Cardiac muscle cell (in vitro differentiated cells and primary cell): ENCODE data around the gene SSR3. TPM values are rescaled to one million over a fixed set of nuclear protein-coding genes. Genes with fewer than 3 reads are reported as not detected.
A peak's percentile ranks its signal among the peaks of the same experiment; 100 is the strongest.

Experiments
- DNase-seq, 2 donors: peaks; one replicate each; pipeline versions ENCODE4 v3.0.0 to v3.0.0-alpha.2; 2010 to 2017; ENCODE audit warnings: low read depth in 1 of 2, low spot score in 1 of 2
- H3K27ac ChIP-seq: fragments of 200-600 bp; sonication (generic); 2 replicates; pipeline ENCODE4 v1.5.1; 2016
- H3K27me3 ChIP-seq: fragments of 200-600 bp; sonication (generic); 2 replicates; pipeline ENCODE4 v1.6.0; 2016; ENCODE audit warnings: control low read depth
- H3K36me3 ChIP-seq: fragments of 200-600 bp; sonication (generic); 2 replicates; pipeline ENCODE4 v1.5.1; 2016; ENCODE audit warnings: control low read depth
- H3K4me1 ChIP-seq: fragments of 200-600 bp; sonication (generic); 2 replicates; pipeline ENCODE4 v1.8.1; 2017; ENCODE audit warnings: low read depth, mild to moderate bottlenecking, mixed run types
- H3K4me3 ChIP-seq: fragments of 200-600 bp; sonication (generic); 2 replicates; pipeline ENCODE4 v1.5.1; 2016; ENCODE audit warnings: mild to moderate bottlenecking
- H3K9me3 ChIP-seq: fragments of 200-600 bp; sonication (generic); 2 replicates; pipeline ENCODE4 v1.5.1; 2017; ENCODE audit warnings: low read depth, mild to moderate bottlenecking, control low read depth
- polyA plus RNA-seq: library from polyadenylated mRNA; unstranded; fragments of >200 nt; fragmentation: Nextera tagmentation; extraction: Ambion mirVana; gene quantifications from 2 replicates; pipeline ENCODE4 v1.2.1, GENCODE V29; 2016
- total RNA-seq: library from RNA; depleted of rRNA; stranded (reverse); fragments of >200 nt; gene quantifications from 2 replicates; pipeline ENCODE4 v1.2.3, GENCODE V29; 2016
- TF ChIP-seq, protein P1 (sequence below): IDR thresholded peaks from 2 replicates; pipeline ENCODE4 v1.5.1; 2012; ENCODE audit warnings: low read depth, mild to moderate bottlenecking, low read length

The SSR3 gene
- total and polyA plus RNA-seq, 2 experiments from 2014 or later: 143 to 202 TPM

DNA sequence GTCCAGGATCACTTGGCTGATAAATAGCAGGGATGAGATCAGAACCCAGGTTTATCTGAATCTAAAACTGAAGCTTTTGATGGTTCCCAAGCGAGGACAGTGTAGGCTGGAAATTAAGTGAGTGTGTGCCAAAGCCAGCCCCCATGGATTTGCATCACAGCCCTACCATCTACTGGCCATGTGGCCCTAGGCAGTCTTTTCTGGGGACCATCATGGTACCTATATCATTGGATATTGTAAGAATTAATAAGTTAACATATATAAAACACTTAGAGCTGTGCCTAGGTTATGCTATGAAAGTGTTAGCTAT lies 32.8 kb upstream of the SSR3 start:
- DNase-seq: no peak
- H3K4me3 ChIP-seq: no peak overlapping the region
- TF ChIP-seq, protein P1, sequence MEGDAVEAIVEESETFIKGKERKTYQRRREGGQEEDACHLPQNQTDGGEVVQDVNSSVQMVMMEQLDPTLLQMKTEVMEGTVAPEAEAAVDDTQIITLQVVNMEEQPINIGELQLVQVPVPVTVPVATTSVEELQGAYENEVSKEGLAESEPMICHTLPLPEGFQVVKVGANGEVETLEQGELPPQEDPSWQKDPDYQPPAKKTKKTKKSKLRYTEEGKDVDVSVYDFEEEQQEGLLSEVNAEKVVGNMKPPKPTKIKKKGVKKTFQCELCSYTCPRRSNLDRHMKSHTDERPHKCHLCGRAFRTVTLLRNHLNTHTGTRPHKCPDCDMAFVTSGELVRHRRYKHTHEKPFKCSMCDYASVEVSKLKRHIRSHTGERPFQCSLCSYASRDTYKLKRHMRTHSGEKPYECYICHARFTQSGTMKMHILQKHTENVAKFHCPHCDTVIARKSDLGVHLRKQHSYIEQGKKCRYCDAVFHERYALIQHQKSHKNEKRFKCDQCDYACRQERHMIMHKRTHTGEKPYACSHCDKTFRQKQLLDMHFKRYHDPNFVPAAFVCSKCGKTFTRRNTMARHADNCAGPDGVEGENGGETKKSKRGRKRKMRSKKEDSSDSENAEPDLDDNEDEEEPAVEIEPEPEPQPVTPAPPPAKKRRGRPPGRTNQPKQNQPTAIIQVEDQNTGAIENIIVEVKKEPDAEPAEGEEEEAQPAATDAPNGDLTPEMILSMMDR: no peak

DNA sequence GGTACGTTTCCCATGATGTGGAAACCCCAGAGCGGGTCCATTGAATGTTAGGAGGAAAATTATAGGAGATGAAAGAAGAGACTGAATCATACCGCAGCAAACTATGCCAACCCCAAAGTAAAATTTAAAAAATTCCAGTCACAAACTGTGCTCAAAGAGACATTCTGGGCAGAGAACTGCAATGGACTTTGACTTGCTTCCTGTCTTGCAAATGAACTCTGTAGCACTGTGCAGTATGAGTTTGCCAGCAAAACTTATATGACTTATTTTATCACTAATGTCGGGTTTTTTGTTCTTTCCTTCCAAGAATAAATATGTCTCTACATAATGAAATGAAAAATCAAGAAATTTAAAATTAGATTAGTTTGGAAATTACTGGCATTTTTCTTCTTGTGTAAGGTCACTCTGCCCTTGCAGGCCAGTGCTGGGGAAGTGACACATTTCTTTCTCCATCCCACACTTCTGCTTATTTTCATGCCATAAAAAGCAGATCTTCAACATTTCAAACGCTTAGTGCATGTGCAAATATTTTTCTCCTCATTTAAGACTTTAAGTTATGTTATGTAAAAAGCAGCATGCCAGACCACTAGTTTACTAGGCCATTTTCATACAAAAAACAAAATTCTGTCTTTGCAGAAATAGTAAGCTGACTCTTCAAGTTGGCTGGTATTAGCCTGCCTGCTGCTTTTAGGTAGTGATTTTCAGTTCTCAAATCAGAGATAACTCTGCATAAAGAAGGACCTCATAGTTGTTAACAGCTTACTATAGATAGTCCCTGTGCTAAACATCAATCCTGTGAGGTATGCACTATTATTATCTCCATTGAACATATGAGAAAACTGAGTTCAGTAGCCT lies 32.2 kb upstream of the SSR3 start:
- no peak for DNase-seq
- peaks cover 13% of the 10 kb centered on the region for H3K4me1 ChIP-seq
- no peaks in the 10 kb centered on the region for H3K9me3 ChIP-seq
- H3K27me3 ChIP-seq: no peaks in the 10 kb centered on the region
- H3K36me3 ChIP-seq: no peaks in the 10 kb centered on the region
- TF ChIP-seq, protein P1: no peak
- no peak overlapping the region for H3K4me3 ChIP-seq
- peak overlapping the region; percentile 27 for H3K27ac ChIP-seq

More for the DNA sequence above, 32.8 kb upstream of the SSR3 start:
- H3K9me3 ChIP-seq: no peaks in the 10 kb centered on the region
- H3K27ac ChIP-seq: peak overlapping the region; percentile 27
- H3K4me1 ChIP-seq: peaks cover 13% of the 10 kb centered on the region
- H3K36me3 ChIP-seq: no peaks in the 10 kb centered on the region
- no peaks in the 10 kb centered on the region for H3K27me3 ChIP-seq

DNA sequence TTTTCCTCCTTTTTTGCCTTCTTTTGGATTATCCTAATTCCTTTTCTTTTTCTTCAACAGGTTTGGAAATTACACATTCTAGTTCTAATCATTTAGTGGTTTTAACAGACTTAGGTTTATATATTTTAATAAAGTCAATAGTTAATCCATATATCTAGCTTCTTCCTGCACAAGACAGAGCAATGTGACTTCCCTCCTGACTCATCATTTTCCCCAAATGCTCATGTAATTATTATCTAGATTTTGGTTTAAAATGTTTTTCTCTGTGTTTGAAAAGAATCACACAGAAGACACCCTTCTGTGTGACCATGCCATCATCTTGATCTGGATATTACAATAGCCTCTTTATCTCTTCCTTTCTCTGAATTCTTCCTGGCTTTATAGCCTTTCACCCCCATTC lies 28.6 kb upstream of the SSR3 start:
- H3K27ac ChIP-seq: no peak overlapping the region
- TF ChIP-seq, protein P1: no peak

DNA sequence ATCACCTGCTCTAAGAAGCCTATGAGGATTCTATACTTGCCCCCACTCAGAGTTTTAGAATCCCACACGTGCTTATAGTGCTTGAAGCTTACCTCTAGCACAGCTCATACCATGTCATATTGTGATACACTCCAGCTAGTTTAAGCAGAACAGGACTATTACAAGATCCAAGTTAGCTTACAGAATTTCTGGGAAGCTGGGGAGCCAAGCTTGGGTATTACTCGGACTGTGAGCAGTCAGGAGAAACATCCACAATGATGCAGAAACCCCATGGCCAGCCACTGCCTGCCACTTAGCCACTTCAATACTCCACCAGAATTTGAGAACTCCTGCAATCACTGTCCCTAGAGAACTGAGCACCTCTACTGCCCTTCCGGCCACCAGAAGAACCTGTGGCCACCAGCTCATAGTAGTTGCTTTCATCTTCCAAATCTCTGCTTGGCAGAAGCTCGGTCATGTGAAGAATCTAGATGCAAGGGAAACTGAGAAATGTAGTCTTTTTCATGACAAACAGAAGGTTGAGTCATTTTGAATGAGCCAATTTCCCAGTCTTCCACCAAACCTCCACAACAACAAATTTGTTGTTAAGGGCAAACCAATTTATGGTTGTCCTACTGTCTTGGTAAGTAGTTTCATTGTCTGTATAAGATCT lies 27.7 kb upstream of the SSR3 start:
- DNase-seq: no peak
- Histone ChIP-seq H3K4me3 (no peak overlapping the region), H3K36me3 (no peaks in the 10 kb centered on the region), H3K4me1 (peaks cover 15% of the 10 kb centered on the region), H3K9me3 (no peaks in the 10 kb centered on the region), H3K27ac (no peak overlapping the region), H3K27me3 (no peaks in the 10 kb centered on the region)
- TF ChIP-seq, protein P1: no peak

More for the DNA sequence above, 28.6 kb upstream of the SSR3 start:
- no peaks in the 10 kb centered on the region for H3K9me3 ChIP-seq
- H3K4me3 ChIP-seq: no peak overlapping the region
- no peak for DNase-seq
- no peaks in the 10 kb centered on the region for H3K36me3 ChIP-seq
- H3K27me3 ChIP-seq: no peaks in the 10 kb centered on the region
- H3K4me1 ChIP-seq: peaks cover 18% of the 10 kb centered on the region

DNA sequence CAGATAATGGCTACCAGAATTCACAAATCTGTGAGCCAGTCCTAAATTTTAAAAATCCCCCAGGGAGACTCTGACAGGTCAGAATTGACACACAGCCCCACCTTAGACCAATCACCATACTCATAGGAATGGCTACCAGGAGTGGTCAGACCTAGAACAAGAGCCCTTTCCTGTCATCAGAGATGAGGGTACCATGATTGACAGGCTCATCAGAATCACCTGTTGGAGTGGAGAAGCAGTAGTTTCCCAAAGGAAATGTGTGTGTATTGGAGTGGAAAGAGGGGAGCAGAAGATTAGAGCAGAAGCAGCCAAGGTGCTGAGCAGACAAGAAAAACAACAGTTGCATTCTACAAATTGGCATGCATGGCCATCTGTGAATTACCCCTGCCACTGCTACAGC lies 27.0 kb upstream of the SSR3 start:
- no peak for DNase-seq

More for the DNA sequence above, 27.0 kb upstream of the SSR3 start:
- Histone ChIP-seq H3K36me3 (no peaks in the 10 kb centered on the region), H3K27ac (no peak overlapping the region), H3K9me3 (no peaks in the 10 kb centered on the region), H3K4me3 (no peak overlapping the region), H3K4me1 (peaks cover 8% of the 10 kb centered on the region), H3K27me3 (no peaks in the 10 kb centered on the region)
- TF ChIP-seq, protein P1: no peak
